Esophagus muscularis mucosa (tissue), 4 donors: ENCODE data around the gene INPP5A. TPM values are rescaled to one million over a fixed set of nuclear protein-coding genes. Genes with fewer than 3 reads are reported as not detected.

Experiments
- DNase-seq: peaks from one replicate; pipeline ENCODE4 v3.0.0-alpha.2; 2017; ENCODE audit errors: extremely low spot score
- H3K27ac ChIP-seq, 4 donors: fragments of 200-600 bp; sonication (generic); replicated peaks in 1 of 4; 1 replicate in 3 of 4; 2 replicates in 1 of 4; pipeline ENCODE4 v1.5.1; 2016 to 2019; ENCODE audit warnings: mild to moderate bottlenecking in 1 of 4
- H3K27me3 ChIP-seq, 4 donors: fragments of 200-600 bp; sonication (generic); one replicate each; pipeline versions ENCODE4 v1.5.1 to v1.6.0; 2016 to 2019
- H3K36me3 ChIP-seq, 4 donors: fragments of 200-600 bp; sonication (generic); one replicate each; pipeline ENCODE4 v1.5.1; 2016 to 2019
- H3K4me1 ChIP-seq, 4 donors: fragments of 200-600 bp; sonication (generic); one replicate each; pipeline ENCODE4 v1.5.1; 2016 to 2019
- H3K4me3 ChIP-seq, 4 donors: fragments of 200-600 bp; sonication (generic); 1 replicate in 2 of 4; 2 replicates in 2 of 4; pipeline ENCODE4 v1.5.1; 2016 to 2019; ENCODE audit warnings: mild to moderate bottlenecking in 4 of 4, moderate library complexity in 1 of 4
- H3K9me3 ChIP-seq, 4 donors: fragments of 200-600 bp; sonication (generic); 1 replicate in 3 of 4; 2 replicates in 1 of 4; pipeline ENCODE4 v1.5.1; 2016 to 2019
- CTCF ChIP-seq, 3 experiments: fragments of 200-600 bp in 2 of 3; fragments of 450-650 bp in 1 of 3; sonication (generic) in 2 of 3; IDR thresholded peaks; one replicate each; pipeline ENCODE4 v1.5.1; 2017 to 2019; ENCODE audit warnings: antibody characterized with exemption in 3 of 3, mild to moderate bottlenecking in 2 of 3, moderate library complexity in 1 of 3
- EP300 ChIP-seq: sonication (generic); formaldehyde crosslinking; IDR thresholded peaks from one replicate; pipeline ENCODE4 v1.6.1; 2017; ENCODE audit warnings: antibody characterized with exemption
- POLR2A ChIP-seq: fragments of 450-650 bp; IDR thresholded peaks from one replicate; pipeline ENCODE4 v1.6.1; 2017; ENCODE audit warnings: antibody characterized with exemption, moderate library complexity, mild to moderate bottlenecking, low read depth
- POLR2AphosphoS5 ChIP-seq, 2 donors: sonication (generic); formaldehyde crosslinking; IDR thresholded peaks; one replicate each; pipeline ENCODE4 v1.6.1; 2017; ENCODE audit warnings: antibody characterized with exemption in 2 of 2
- WGBS: methylation state at CpG from one replicate; pipeline ENCODE4 v1.1.5; 2018; 5-methylcytosine and 5-hydroxymethylcytosine counted together
- intact Hi-C: fragments of 100-400 bp; cut with DNase I; formaldehyde crosslinking; loops from one replicate; pipeline ENCODE4 v1.15.1; 2023
- total RNA-seq, 4 donors: library from RNA; depleted of rRNA; stranded (reverse); fragments of >200 nt; gene quantifications; one replicate each; pipeline versions ENCODE4 v1.1.0 to v1.2.1, GENCODE V29; 2016

The INPP5A gene
- total RNA-seq, 4 donors from 2014 or later, result 234 to 301 (median 245) TPM

GRCh38 chr10:132715776-132716680 is 178.4 kb downstream of the INPP5A start:
- no peak overlapping the region for H3K4me3 ChIP-seq
- H3K36me3 ChIP-seq, result peaks cover 15 to 64% (median 42%) of the 10 kb centered on the region in 4 donors
- peak overlapping the region in 1 of 4 donors; percentile 37 for H3K27ac ChIP-seq
- DNase-seq, result no peak
- WGBS, result 90% methylated on average over 47 of the region's 48 CpGs
- no peaks in the 10 kb centered on the region for H3K27me3 ChIP-seq
- peaks cover 0 to 14% (median 7%) of the 10 kb centered on the region in 4 donors for H3K4me1 ChIP-seq
- TF ChIP-seq POLR2A (no peak), EP300 (no peak), CTCF (IDR thresholded peaks at IDR 0.05) (no peak), POLR2AphosphoS5 (IDR thresholded peaks at IDR 0.05) (no peak)
- H3K9me3 ChIP-seq, result no peaks in the 10 kb centered on the region
- intact Hi-C loops, result no loop called here

- Histone ChIP-seq H3K4me3 (no peak overlapping the region), H3K36me3 (peaks cover 15 to 55% (median 34%) of the 10 kb centered on the region in 4 donors), H3K27me3 (no peaks in the 10 kb centered on the region), H3K27ac (peak overlapping the region in 1 of 4 donors; percentile 24), H3K9me3 (no peaks in the 10 kb centered on the region), H3K4me1 (peaks cover 5 to 22% (median 16%) of the 10 kb centered on the region in 4 donors)
- intact Hi-C loops, result no loop called here
- 86% methylated on average over 22 of the region's 27 CpGs for WGBS
- DNase-seq, result no peak
- no peak for TF ChIP-seq POLR2AphosphoS5 (IDR thresholded peaks at IDR 0.05)
- TF ChIP-seq POLR2A, result no peak
- TF ChIP-seq EP300, result no peak
- TF ChIP-seq CTCF (IDR thresholded peaks at IDR 0.05), result no peak
Measured at GRCh38 chr10:132716691-132717490, 179.3 kb downstream of the INPP5A start.

GRCh38 chr10:132721725-132722124 is 184.1 kb downstream of the INPP5A start:
- Histone ChIP-seq H3K4me1 (peaks cover 6 to 28% (median 24%) of the 10 kb centered on the region in 4 donors), H3K27ac (peak overlapping the region; percentile 67 to 81 (median 74)), H3K27me3 (no peaks in the 10 kb centered on the region), H3K9me3 (no peaks in the 10 kb centered on the region), H3K36me3 (peaks cover 6 to 38% (median 25%) of the 10 kb centered on the region in 4 donors), H3K4me3 (no peak overlapping the region)
- TF ChIP-seq CTCF (IDR thresholded peaks at IDR 0.05) (no peak), POLR2AphosphoS5 (IDR thresholded peaks at IDR 0.05) (no peak), POLR2A (no peak)
- no peak for DNase-seq
- intact Hi-C loops, result loop anchor here (5.0 kb wide), 1 partner anchor 69 kb away; no protein-coding TSS in a partner anchor
- WGBS, result 51% methylated on average over 6 of the region's 6 CpGs

GRCh38 chr10:132722394-132723329 is 185.1 kb downstream of the INPP5A start:
- no peak for DNase-seq
- intact Hi-C loops, result loop anchor here (5.0 kb wide), 1 partner anchor 70 kb away; no protein-coding TSS in a partner anchor
- Histone ChIP-seq H3K27ac (peak overlapping the region; percentile 67 to 81 (median 74)), H3K27me3 (no peaks in the 10 kb centered on the region), H3K4me3 (peak overlapping the region in 3 of 4 donors; percentile 5 to 18 (median 8)), H3K4me1 (peaks cover 6 to 28% (median 24%) of the 10 kb centered on the region in 4 donors), H3K9me3 (no peaks in the 10 kb centered on the region), H3K36me3 (peaks cover 12 to 41% (median 32%) of the 10 kb centered on the region in 4 donors)
- no peak for TF ChIP-seq POLR2A
- peak in 1 of 2 donors; percentile 27 for TF ChIP-seq POLR2AphosphoS5 (IDR thresholded peaks at IDR 0.05)
- TF ChIP-seq EP300, result no peak
- TF ChIP-seq CTCF (IDR thresholded peaks at IDR 0.05), result no peak
- 54% methylated on average over 35 of the region's 48 CpGs for WGBS
